ENCODE measurements around the gene OR2A25. TPM values are rescaled to one million over a fixed set of nuclear protein-coding genes. Genes with fewer than 3 reads are reported as not detected.

OR2A25 gene
- total RNA-seq, 1 experiment from 2014 or later, result 0.13 TPM

DNA sequence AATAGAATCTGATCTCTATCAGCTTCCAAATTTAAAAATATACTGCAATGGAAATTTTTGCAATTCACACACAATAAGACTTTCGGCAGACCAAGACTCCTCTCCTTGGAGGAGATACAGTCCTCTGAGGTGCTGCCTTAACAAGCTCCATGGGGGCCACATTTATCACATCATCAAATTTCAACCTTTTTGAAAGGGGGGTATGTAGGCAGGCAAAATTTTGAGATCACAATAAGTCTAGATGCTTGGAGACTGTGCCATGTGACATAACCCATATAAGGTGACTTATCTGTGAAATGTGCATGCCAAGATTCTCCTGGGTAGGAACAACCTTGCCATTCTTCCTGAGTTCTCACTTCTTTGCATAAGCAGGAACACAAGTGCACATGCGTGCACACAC is 16.4 kb downstream of the OR2A25 start, which contains the start of gene OR2A12:
TSS of gene OR2A12 (plus strand) at position 301 of the 400 bp plus-strand sequence. CDS start 8,830 bp downstream, outside the sequence.
- H2BK5ac ChIP-seq (ENCODE audit: insufficient read length, low read length), result no peak within 1 kb of the TSS
- TF ChIP-seq, protein P1, sequence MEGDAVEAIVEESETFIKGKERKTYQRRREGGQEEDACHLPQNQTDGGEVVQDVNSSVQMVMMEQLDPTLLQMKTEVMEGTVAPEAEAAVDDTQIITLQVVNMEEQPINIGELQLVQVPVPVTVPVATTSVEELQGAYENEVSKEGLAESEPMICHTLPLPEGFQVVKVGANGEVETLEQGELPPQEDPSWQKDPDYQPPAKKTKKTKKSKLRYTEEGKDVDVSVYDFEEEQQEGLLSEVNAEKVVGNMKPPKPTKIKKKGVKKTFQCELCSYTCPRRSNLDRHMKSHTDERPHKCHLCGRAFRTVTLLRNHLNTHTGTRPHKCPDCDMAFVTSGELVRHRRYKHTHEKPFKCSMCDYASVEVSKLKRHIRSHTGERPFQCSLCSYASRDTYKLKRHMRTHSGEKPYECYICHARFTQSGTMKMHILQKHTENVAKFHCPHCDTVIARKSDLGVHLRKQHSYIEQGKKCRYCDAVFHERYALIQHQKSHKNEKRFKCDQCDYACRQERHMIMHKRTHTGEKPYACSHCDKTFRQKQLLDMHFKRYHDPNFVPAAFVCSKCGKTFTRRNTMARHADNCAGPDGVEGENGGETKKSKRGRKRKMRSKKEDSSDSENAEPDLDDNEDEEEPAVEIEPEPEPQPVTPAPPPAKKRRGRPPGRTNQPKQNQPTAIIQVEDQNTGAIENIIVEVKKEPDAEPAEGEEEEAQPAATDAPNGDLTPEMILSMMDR (conservative IDR thresholded peaks at IDR 0.05), result no peak
- no peak for DNase-seq
- H2BK20ac ChIP-seq (ENCODE audit: low read depth, low read length, poor library complexity, severe bottlenecking), result no peak within 1 kb of the TSS
- H3K27ac ChIP-seq (ENCODE audit: insufficient read length, low read depth, low read length), result no peak within 1 kb of the TSS
- no peak within 1 kb of the TSS for H3K4ac ChIP-seq (ENCODE audit: low read depth, low read length)
- H3K27me3 ChIP-seq (ENCODE audit: insufficient read depth, low read length), result no peaks in the 10 kb centered on the region
- no peaks in the 10 kb centered on the region for H3K79me2 ChIP-seq (ENCODE audit: insufficient read depth, low read length)
- H2BK15ac ChIP-seq (ENCODE audit: low read depth, low read length), result no peak within 1 kb of the TSS
- H4K5ac ChIP-seq (ENCODE audit: insufficient read length, low read depth, low read length), result no peak within 1 kb of the TSS
- no peaks in the 10 kb centered on the region for H3K4me1 ChIP-seq (ENCODE audit: insufficient read depth, low read length)
- Mint-ChIP-seq H3K4me1 (peaks cover 2 to 3% of the 10 kb centered on the region in 2 experiments; a peak in 2 of 4 replicates), H3K27me3 (ENCODE audit: low read depth) (no peaks in the 10 kb centered on the region), H3K27ac (no peak within 1 kb of the TSS), H3K9me3 (peaks cover 0 to 6% of the 10 kb centered on the region in 2 experiments; a peak in 1 of 5 replicates), H3K4me3 (no peak within 1 kb of the TSS), H3K36me3 (ENCODE audit: insufficient read depth in 1 of 3, low read depth in 3 of 3) (no peaks in the 10 kb centered on the region; a peak in 1 of 7 replicates)
- no peak within 1 kb of the TSS for H2AFZ ChIP-seq (ENCODE audit: low read length)
- H3K4me2 ChIP-seq (ENCODE audit: insufficient read depth, insufficient read length, low read length), result no peak within 1 kb of the TSS
- no peak within 1 kb of the TSS for H3K56ac ChIP-seq (ENCODE audit: insufficient read length, low read depth, low read length)
- no peak within 1 kb of the TSS for H3K14ac ChIP-seq (ENCODE audit: insufficient read depth, low read length)
- no peak within 1 kb of the TSS for H3T11ph ChIP-seq (ENCODE audit: low read length)
- H2BK120ac ChIP-seq (ENCODE audit: low read depth, low read length, poor library complexity, severe bottlenecking), result no peak within 1 kb of the TSS
- no peak within 1 kb of the TSS for H3K18ac ChIP-seq (ENCODE audit: insufficient read length, low read depth, low read length)
- WGBS (ENCODE audit: extremely low coverage, insufficient read length, low lambda C conversion rate), result no CpG with 5 or more reads among the region's 2 CpGs
- H3K9ac ChIP-seq (ENCODE audit: extremely low read depth, insufficient read length, low read length), result no peak within 1 kb of the TSS
- H3K79me1 ChIP-seq (ENCODE audit: insufficient read depth, low read depth, low read length, poor library complexity, severe bottlenecking), result no peaks in the 10 kb centered on the region
- no peak within 1 kb of the TSS for H3K23ac ChIP-seq (ENCODE audit: insufficient read length, low read depth, low read length)
- no peak within 1 kb of the TSS for H4K8ac ChIP-seq (replicated peaks; ENCODE audit: insufficient read length, low read depth, low read length)
- H2AK5ac ChIP-seq (ENCODE audit: insufficient read length, low read length), result no peak within 1 kb of the TSS
- H4K91ac ChIP-seq (ENCODE audit: insufficient read length, low read depth, low read length), result no peak within 1 kb of the TSS
- H4K20me1 ChIP-seq (ENCODE audit: control insufficient read depth, insufficient read depth, insufficient read length), result no peaks in the 10 kb centered on the region
- H2BK12ac ChIP-seq (ENCODE audit: insufficient read length, low read depth, low read length), result no peak within 1 kb of the TSS
- no peaks in the 10 kb centered on the region for H3K9me3 ChIP-seq (ENCODE audit: control insufficient read depth, low read depth, low read length)
- H3K23me2 ChIP-seq (ENCODE audit: insufficient read length, low read depth, low read length, poor library complexity, severe bottlenecking), result peaks cover 2% of the 10 kb centered on the region
